Fibroblast of skin of right quadriceps (primary cell): ENCODE data around the gene SNRPA.
"Not testable (repeated sequence)": the region's sequence is repeated elsewhere in the genome, so short reads cannot be mapped to it uniquely, and the experiment has no call there.

ENCODE experiments used
- DNase-seq: peaks from one replicate; pipeline ENCODE4 v3.0.0-alpha.2; 2013

The SNRPA gene

DNA sequence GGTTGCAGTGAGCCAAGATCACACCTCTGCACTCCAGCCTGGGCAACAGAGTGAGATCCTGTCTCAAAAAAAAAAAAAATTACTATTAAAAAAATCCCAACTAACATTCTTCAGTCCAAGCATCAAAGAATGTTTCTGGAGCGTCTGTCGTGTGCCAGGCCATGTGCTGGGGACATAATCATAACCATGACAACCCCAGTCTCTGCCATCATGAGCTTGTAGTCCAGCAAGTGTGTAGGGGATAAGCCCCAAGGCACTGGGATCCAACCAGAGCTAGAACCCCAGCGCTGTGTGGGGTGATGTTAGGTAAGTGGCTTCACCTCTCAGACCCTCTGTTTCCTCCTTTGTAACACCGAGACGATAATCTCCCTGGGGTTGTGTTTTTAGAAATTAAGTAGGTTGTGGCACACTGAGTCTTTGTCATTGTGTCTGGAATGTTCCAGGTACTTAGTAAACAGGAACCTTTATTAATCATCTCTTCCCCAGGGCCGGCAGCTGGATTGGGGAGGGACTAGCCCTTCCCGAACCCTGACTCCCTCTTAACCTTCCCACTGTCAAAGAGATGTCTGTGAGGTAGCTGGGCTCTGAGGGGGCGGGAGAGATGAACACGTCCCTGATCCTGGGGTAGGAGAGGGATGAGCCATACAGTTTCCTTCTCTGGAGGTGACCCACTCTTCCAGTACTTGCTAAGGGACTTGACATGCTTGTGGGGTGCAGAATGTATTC, 28.9 kb upstream of the SNRPA start:
- no peak for DNase-seq

- no peak for DNase-seq
These were observed 27.2 kb upstream of the SNRPA start for GRCh38 chr19:40723661-40724254.

GRCh38 chr19:40724315-40724714, 26.7 kb upstream of the SNRPA start:
- no peak for DNase-seq

DNA sequence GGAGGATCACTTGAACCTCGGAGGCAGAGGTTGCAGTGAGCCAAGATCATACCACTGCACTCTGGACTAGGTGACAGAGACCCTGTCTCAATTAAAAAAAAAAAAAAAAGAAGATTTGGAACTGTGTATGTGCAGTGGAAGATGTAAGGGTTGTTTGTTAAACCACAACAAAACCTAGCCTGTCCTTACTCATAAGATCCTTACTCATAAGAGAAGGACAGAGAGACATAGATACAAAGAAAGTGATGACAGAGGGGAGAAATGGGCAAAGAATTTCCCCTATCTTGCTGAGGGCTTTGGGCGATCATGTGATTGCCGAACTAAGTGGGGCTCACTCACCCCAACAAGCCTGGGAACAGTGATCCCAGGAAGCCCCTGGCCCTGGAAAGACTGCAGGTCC, 26.1 kb upstream of the SNRPA start:
- no peak for DNase-seq

DNA sequence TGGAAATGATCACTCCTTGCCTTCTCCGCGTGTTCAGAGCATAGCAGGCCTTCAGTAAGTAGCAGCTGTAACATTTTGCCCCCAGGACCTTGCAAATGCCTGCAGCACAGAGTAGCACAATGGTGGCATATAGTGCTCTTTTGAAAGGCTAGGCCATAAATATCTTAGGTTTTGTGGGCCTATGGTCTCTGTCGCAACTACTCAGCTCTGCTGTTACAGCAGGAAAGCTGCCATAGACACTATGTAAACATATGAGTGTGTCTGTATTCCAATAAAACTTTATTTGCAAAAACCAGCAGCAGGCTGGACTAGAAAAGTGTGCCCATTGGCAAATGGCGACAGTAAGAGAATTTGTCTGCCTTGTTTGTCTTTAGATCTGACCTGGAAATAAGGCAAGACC, 24.7 kb upstream of the SNRPA start:
- DNase-seq = no peak

DNA sequence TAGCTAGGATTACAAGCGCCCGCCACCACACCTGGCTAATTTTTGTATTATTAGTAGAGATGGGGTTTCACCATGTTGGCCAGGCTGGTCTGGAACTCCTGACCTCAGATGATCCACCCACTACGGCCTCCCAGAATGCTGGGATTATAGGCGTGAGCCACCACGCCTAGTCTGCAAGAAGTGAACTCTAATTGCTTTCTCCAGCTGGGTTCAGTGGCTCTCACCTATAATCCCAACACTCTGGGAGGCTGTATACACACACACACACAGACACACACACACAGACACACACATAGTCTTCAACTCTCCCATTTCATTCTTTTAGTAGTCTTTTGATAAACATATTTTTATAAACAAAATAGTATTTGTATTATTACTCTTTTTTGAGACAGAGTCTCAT, 20.9 kb upstream of the SNRPA start:
- not testable (repeated sequence) for DNase-seq

DNA sequence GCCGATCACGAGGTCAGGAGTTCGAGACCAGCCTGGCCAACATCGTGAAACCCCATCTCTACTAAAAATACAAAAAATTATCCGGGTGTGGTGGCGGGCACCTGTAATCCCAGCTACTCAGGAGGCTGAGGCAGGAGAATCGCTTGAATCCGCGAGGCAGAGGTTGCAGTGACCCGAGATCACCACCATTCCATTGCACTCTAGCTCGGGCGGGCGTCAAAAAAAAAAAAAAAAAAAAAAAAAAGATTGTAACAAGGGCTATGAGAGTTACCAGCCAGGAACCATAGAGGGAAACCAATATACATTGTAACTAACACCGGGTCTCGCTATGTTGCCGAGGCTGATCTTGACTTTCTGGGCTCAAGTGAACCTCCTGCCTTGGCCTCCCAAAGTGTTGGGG, 18.7 kb upstream of the SNRPA start:
- not testable (repeated sequence) for DNase-seq

- no peak for DNase-seq
These were observed 17.9 kb upstream of the SNRPA start for GRCh38 chr19:40733149-40733548.

DNA sequence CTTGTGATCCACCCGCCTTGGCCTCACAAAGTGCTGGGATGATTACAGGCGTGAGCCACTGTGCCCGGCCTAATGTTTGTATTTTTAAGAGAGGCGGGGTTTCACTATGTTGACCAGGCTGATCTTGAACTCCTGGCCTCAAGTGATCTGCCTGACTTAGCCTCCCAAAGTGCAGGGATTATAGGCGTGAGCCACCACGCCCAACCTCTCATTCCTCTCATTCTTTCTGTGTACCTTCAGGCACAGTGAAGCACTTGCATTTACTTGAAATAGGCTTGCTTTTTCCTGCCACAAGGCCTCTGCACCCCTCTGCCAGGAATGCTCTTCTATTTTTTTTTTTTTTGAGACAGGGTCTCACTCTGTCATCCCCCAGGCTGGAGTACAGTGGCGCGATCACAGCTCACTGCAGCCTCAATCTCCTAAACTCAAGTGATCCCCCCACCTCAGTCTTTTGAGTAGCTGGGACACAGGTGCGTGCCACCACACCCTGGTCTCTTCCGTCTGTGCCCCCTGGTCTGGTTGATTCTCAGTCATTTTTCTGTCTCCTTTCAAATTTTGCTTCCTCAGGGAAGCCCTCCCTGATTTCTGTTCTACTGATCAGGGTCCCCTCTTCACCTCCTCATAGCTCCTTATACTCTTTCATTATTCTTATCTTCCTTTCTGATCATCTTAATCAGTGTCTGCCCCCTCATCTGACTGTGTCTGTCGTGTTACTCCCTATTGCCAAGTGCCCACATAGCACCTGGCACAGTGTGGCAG, 15.8 kb upstream of the SNRPA start:
- DNase-seq = no peak

GRCh38 chr19:40736661-40737060, 14.3 kb upstream of the SNRPA start:
- DNase-seq = no peak

GRCh38 chr19:40737102-40737644, 13.8 kb upstream of the SNRPA start:
- no peak for DNase-seq

GRCh38 chr19:40739030-40739839, 11.8 kb upstream of the SNRPA start:
- DNase-seq = no peak

DNA sequence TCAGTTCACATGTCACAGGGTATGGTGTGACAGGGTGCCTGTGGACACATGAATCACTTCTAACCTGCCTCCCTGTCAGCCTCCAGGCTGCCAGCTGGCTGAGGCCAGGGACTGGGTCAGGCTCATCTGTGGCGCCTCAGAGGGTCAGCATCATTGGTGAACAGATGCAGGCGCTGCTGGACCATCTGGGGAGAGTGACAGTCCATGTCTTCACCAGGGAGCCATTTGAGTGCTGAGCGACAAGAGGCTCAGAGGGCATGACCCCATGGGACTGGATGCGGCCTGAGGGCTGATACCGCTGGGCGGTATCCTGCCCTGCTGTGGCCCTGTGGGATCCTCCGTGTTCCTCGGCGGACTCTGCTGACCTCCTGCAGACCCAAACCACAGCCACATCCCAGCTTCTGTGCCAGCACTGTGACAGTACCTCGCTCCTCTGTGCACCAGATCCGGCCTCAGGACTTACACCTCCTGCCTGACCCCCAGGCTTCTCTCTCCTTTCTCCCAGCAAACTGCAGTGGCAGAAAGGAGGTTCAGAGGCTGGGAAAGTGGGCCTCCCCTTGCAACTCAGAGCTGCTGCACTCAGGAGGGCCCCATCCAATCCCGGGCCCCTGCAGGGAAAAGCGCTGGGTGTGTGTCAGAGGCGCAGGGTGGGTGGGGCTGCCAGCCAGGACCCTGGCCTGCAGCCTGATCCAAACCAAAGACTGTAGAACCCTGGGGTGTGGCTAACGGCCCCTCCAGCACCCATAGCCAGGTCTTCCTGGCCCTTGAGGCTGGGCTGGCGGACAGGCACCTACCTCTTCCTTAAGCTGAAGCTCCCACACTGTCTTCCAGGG, 10.9 kb upstream of the SNRPA start:
- no peak for DNase-seq

GRCh38 chr19:40740747-40741146, 10.3 kb upstream of the SNRPA start:
- DNase-seq = no peak

DNA sequence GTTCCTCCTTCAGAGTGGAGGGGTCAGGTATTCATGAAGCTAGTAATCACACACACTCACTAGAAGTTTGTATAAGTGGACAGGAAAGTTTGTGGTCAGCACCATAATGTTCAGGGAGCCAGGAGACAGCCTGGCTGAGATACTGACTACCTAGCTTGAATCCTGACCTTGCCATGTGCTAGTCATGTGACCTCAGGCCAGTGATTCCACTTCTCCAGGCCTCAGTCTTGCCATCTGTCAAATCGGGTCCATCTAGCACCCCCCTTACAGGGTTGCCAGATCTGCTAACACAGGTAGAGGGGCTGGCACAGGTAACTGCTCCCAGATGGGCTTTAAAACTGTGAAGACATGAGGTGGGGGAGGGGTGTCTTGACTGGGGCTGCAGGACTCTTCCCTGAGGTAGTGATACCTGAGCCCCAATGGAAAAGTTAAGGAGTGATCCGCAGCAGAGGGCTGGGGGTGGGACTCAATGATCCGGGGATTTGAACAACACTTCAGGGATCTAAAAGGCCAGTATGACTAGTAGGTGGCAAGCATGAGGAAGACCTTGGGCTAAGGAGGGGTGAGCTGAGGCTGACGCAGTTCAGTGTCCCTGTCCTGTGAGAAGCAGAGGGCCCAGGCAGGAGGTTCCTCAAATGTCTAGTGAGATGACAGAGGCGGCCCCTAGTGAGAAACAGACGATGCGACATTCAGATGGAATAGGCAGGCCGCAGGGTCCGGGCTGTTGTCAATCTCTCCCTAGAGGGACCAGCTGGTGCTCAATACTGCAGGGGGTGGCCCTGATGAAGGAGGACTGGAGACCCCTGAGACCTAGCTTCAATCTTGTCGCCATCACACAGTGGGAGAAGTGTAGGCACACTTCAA, 9.2 kb upstream of the SNRPA start:
- DNase-seq = no peak

DNA sequence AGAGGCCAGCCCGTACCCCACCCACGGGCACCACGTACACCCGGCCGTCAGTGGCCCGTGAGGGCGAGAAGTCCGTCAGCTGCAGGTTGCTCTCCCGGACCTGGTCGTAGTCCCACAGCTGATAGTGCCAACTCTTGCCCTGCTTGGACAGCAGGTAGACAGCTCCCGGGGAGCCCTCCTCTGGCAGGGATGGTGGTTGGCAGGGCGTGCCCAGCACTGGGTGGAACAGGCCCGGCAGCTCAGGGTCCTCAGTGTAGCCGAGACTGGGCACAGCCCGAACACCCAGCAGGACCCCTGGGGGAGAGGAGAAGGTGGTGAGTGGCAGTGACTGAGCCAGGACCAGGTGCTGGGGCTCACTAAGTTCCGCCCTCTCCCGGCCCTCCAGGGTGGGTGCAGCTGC, 8.5 kb upstream of the SNRPA start:
- DNase-seq = no peak

DNA sequence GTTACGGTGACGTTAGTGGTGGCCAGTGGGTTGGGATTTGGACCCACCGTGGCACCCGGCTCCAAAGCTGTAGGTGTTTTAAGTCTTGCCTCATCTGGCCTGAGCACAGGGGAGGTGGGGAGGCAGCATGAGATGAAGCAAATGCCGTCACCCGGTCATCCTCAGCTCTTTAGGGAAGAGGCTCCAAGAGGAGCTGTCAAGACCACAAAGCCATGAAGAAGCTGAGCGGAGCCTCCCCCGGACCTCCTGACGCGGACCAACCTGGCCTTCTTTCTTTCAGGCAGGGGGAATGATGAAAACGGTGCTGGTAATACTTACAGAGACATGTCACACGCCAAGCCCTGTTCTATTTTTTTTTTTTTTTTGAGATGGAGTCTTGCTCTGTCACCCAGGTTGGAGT, 8.1 kb upstream of the SNRPA start:
- no peak for DNase-seq

GRCh38 chr19:40743926-40744325, 7.1 kb upstream of the SNRPA start:
- no peak for DNase-seq

DNA sequence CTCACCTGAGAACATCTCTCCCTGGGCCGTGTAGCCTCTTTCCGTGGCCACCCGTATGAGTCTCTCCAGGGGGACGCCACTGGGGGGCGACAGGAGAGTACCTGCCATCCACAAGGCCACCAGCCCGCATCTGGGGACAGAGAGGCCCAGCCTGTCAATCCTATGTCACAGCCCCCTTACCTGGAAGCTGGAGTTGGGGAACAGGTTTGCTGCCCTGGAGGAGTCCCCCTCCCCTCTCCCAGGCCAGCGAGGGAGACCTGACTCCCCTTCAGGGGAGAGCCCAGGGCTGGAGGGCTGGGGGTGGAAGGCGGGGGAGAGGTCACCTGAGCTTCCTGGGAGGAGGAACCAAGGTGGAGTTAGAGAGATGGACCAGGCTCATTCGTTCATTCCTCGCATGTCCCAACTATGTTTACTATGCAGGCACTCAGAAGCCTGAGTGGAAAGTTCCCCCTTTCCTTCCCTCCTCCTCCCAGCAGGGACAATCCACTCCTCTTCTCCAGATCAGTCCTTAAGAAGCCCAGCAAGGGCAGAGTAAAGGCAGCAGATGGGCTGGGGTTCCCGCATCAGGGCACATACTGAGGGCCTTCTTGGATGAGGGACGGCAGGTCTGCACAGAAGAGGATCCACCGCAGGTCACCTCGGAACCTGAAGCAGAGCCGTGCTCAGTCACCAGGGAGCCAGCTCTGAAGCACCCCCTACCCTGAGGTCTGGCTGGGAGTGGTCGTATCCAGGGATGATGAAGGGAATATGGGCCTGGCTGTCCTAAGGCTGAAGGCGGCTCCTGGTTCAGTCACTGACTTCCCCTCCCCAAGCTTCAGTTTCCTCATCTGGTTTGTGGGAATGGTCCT, 6.2 kb upstream of the SNRPA start:
- DNase-seq = no peak

DNA sequence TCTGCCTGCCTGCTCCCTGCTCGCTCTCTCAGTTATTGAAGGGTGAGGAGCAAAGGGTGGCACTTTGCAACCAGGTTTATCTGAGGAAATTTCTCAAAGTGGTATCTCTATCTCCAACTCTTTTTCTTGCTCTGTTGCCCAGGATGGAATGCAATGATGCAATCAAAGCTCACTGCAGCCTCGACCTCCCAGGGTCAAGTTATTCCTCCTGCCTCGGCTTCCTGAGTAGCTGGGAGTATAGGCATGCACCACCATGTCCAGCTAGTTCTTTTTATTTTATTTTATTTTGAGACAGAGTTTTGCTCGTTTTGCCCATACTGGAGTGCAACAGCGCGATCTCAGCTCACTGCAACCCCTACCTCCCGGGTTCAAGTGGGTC, 5.6 kb upstream of the SNRPA start:
- DNase-seq = peak; percentile 41
